ENCODE results near the gene ZNF614. TPM values are rescaled to one million over a fixed set of nuclear protein-coding genes. Genes with fewer than 3 reads are reported as not detected.
A peak's percentile ranks its signal among the peaks of the same experiment; 100 is the strongest.
"Not testable (repeated sequence)": the region's sequence is repeated elsewhere in the genome, so short reads cannot be mapped to it uniquely, and the experiment has no call there.

The ZNF614 gene
- total RNA-seq, result 10 to 100 TPM in 7 of 8 experiments, 1 to 10 TPM in 1; 10.0 to 12.8 (median 12.0) TPM

- Histone ChIP-seq H3K4me3 (peak within 1 kb of the TSS; percentile 69 to 97 (median 79)), H3K4me1 (replicated peaks in 1 of 2) (peaks cover 6% of the 10 kb centered on the region in 2 donors), H3K27ac (peak within 1 kb of the TSS; percentile 94 to 97)
- peak; percentile 89 to 96 (median 92) for ATAC-seq (replicated peaks in 6 of 8)
- in situ Hi-C loops (cut with MboI; ENCODE audit: low pct_unique_long_range_greater_than_20kb in 2 of 9, low sequenced_read_pairs in 9 of 9, unreplicated experiment in 9 of 9), result no loop called here
- whole genome bisulfite sequencing, 10 experiments, result 0 to 2% (median 0%) methylated on average over 2 to 33 of the region's 53 CpGs; no CpG with 5 or more reads in 3 of the 10 experiments
Observed at GRCh38 chr19:52028027-52028779, at the start of gene ZNF614. Gene ZNF614 (minus strand): TSS chr19:52028379. CDS start chr19:52025745, 2,634 bp downstream.

- Histone ChIP-seq H3K4me1 (replicated peaks in 1 of 2) (no peaks in the 10 kb centered on the region), H3K4me3 (no peak overlapping the region), H3K27ac (no peak overlapping the region)
- in situ Hi-C loops (cut with MboI; ENCODE audit: low pct_unique_long_range_greater_than_20kb in 2 of 9, low sequenced_read_pairs in 9 of 9, unreplicated experiment in 9 of 9), result no loop called here
- ATAC-seq (replicated peaks in 6 of 8), result no peak
- WGBS, 10 experiments, result 90 to 100% (median 99%) methylated on average over 1 to 4 of the region's 5 CpGs; no CpG with 5 or more reads in 4 of the 10 experiments
Observed at GRCh38 chr19:52070496-52070895, 42.3 kb upstream of the ZNF614 start.

GRCh38 chr19:52069653-52070052 is 41.5 kb upstream of the ZNF614 start:
- ATAC-seq (replicated peaks in 6 of 8), result no peak
- in situ Hi-C loops (cut with MboI; ENCODE audit: low pct_unique_long_range_greater_than_20kb in 2 of 9, low sequenced_read_pairs in 9 of 9, unreplicated experiment in 9 of 9), result no loop called here
- 58 to 90% (median 81%) methylated on average over 1 to 2 of the region's 2 CpGs; no CpG with 5 or more reads in 1 of the 10 experiments for WGBS, 10 experiments
- no peaks in the 10 kb centered on the region for H3K4me1 ChIP-seq (replicated peaks in 1 of 2)
- no peak overlapping the region for H3K4me3 ChIP-seq
- H3K27ac ChIP-seq, result no peak overlapping the region

GRCh38 chr19:52066258-52066863 is 38.2 kb upstream of the ZNF614 start:
- no peak for ATAC-seq (replicated peaks in 6 of 8)
- WGBS, 10 experiments, result 96 to 100% (median 100%) methylated on average over 1 to 6 of the region's 6 CpGs
- Histone ChIP-seq H3K4me1 (replicated peaks in 1 of 2) (no peaks in the 10 kb centered on the region), H3K27ac (no peak overlapping the region), H3K4me3 (no peak overlapping the region)
- in situ Hi-C loops (cut with MboI; ENCODE audit: low pct_unique_long_range_greater_than_20kb in 2 of 9, low sequenced_read_pairs in 9 of 9, unreplicated experiment in 9 of 9), result no loop called here

GRCh38 chr19:52065399-52065798 is 37.2 kb upstream of the ZNF614 start:
- Histone ChIP-seq H3K4me3 (no peak overlapping the region), H3K4me1 (replicated peaks in 1 of 2) (no peaks in the 10 kb centered on the region), H3K27ac (no peak overlapping the region)
- WGBS, 10 experiments, result 86 to 100% (median 94%) methylated on average over 1 to 6 of the region's 6 CpGs; no CpG with 5 or more reads in 3 of the 10 experiments
- in situ Hi-C loops (cut with MboI; ENCODE audit: low pct_unique_long_range_greater_than_20kb in 2 of 9, low sequenced_read_pairs in 9 of 9, unreplicated experiment in 9 of 9), result no loop called here
- no peak for ATAC-seq (replicated peaks in 6 of 8)

- 67 to 100% (median 100%) methylated on average over 1 to 3 of the region's 3 CpGs for WGBS, 10 experiments
- in situ Hi-C loops (cut with MboI; ENCODE audit: low pct_unique_long_range_greater_than_20kb in 2 of 9, low sequenced_read_pairs in 9 of 9, unreplicated experiment in 9 of 9); H3K27ac ChIP-seq; H3K4me3 ChIP-seq; ATAC-seq (replicated peaks in 6 of 8); H3K4me1 ChIP-seq (replicated peaks in 1 of 2): not testable (repeated sequence)
Observed at GRCh38 chr19:52056480-52056879, 28.3 kb upstream of the ZNF614 start.

GRCh38 chr19:52051736-52052135 is 23.6 kb upstream of the ZNF614 start:
- WGBS, 10 experiments, result 80 to 100% (median 86%) methylated on average over 1 of the region's 1 CpG; no CpG with 5 or more reads in 6 of the 10 experiments
- H3K4me1 ChIP-seq (replicated peaks in 1 of 2); H3K27ac ChIP-seq; H3K4me3 ChIP-seq; ATAC-seq (replicated peaks in 6 of 8); in situ Hi-C loops (cut with MboI; ENCODE audit: low pct_unique_long_range_greater_than_20kb in 2 of 9, low sequenced_read_pairs in 9 of 9, unreplicated experiment in 9 of 9): not testable (repeated sequence)

- Histone ChIP-seq H3K4me3 (peak within 1 kb of the TSS; percentile 40 to 54 (median 43)), H3K27ac (peak within 1 kb of the TSS; percentile 91 to 95), H3K4me1 (replicated peaks in 1 of 2) (no peaks in the 10 kb centered on the region)
- in situ Hi-C loops (cut with MboI; ENCODE audit: low pct_unique_long_range_greater_than_20kb in 2 of 9, low sequenced_read_pairs in 9 of 9, unreplicated experiment in 9 of 9), result no loop called here
- 0 to 20% (median 1%) methylated on average over 2 to 40 of the region's 60 CpGs; no CpG with 5 or more reads in 2 of the 10 experiments for WGBS, 10 experiments
- ATAC-seq (replicated peaks in 6 of 8), result peak; percentile 94 to 97 (median 95)
Observed at GRCh38 chr19:52048555-52049501, 20.6 kb upstream of the ZNF614 start, which contains the start of gene ZNF432. Gene ZNF432 (minus strand): TSS chr19:52048838. CDS start chr19:52046868, 1,970 bp downstream.

GRCh38 chr19:52039169-52039568 is 11.0 kb upstream of the ZNF614 start:
- Histone ChIP-seq H3K27ac (no peak overlapping the region), H3K4me1 (replicated peaks in 1 of 2) (no peaks in the 10 kb centered on the region), H3K4me3 (no peak overlapping the region)
- in situ Hi-C loops (cut with MboI; ENCODE audit: low pct_unique_long_range_greater_than_20kb in 2 of 9, low sequenced_read_pairs in 9 of 9, unreplicated experiment in 9 of 9), result no loop called here
- ATAC-seq (replicated peaks in 6 of 8), result no peak
- 83 to 100% (median 96%) methylated on average over 1 to 4 of the region's 4 CpGs for WGBS, 10 experiments

GRCh38 chr19:52034051-52034728 is 6.0 kb upstream of the ZNF614 start:
- Histone ChIP-seq H3K4me3 (no peak overlapping the region), H3K4me1 (replicated peaks in 1 of 2) (no peaks in the 10 kb centered on the region), H3K27ac (no peak overlapping the region)
- WGBS, 10 experiments, result 87 to 100% (median 96%) methylated on average over 1 to 11 of the region's 12 CpGs
- in situ Hi-C loops (cut with MboI; ENCODE audit: low pct_unique_long_range_greater_than_20kb in 2 of 9, low sequenced_read_pairs in 9 of 9, unreplicated experiment in 9 of 9), result no loop called here
- no peak for ATAC-seq (replicated peaks in 6 of 8)

GRCh38 chr19:52028780-52029123 is 573 bp upstream of the ZNF614 start:
- in situ Hi-C loops (cut with MboI; ENCODE audit: low pct_unique_long_range_greater_than_20kb in 2 of 9, low sequenced_read_pairs in 9 of 9, unreplicated experiment in 9 of 9), result no loop called here
- 7 to 83% (median 22%) methylated on average over 1 to 5 of the region's 5 CpGs for WGBS, 10 experiments
- peak overlapping the region; percentile 69 to 97 (median 79) for H3K4me3 ChIP-seq
- peak; percentile 23 to 53 (median 42) for ATAC-seq (replicated peaks in 6 of 8)
- peak overlapping the region; percentile 94 to 97 for H3K27ac ChIP-seq
- peaks cover 6% of the 10 kb centered on the region in 2 donors for H3K4me1 ChIP-seq (replicated peaks in 1 of 2)

- H3K4me1 ChIP-seq (replicated peaks in 1 of 2); H3K27ac ChIP-seq; H3K4me3 ChIP-seq; ATAC-seq (replicated peaks in 6 of 8); in situ Hi-C loops (cut with MboI; ENCODE audit: low pct_unique_long_range_greater_than_20kb in 2 of 9, low sequenced_read_pairs in 9 of 9, unreplicated experiment in 9 of 9): not testable (repeated sequence)
- 67 to 100% (median 93%) methylated on average over 1 to 8 of the region's 15 CpGs; no CpG with 5 or more reads in 1 of the 10 experiments for WGBS, 10 experiments
Observed at GRCh38 chr19:52026255-52026990, 1.8 kb downstream of the ZNF614 start.
